Panc1 (cell line): ENCODE measurements around the gene GPC3. TPM values are rescaled to one million over a fixed set of nuclear protein-coding genes. Genes with fewer than 3 reads are reported as not detected.

Experiments
- ATAC-seq: fragments of 200-7000 bp; cut with Tn5 transposase; 2 replicates; pipeline ENCODE4 v1.9.1; 2020; ENCODE audit warnings: mild to moderate bottlenecking, moderate library complexity
- BruUV-seq: library from RNA; stranded (reverse); fragments of 400-500 nt; replicated peaks from 2 replicates; lab custom pipeline; 2021; lab: Mats Ljungman, UMichigan
- CTCF ChIA-PET: fragments of 300-600 bp; sonication (Branson Sonifier 250); formaldehyde crosslinking; loops from one replicate; lab custom pipeline; 2022; ENCODE audit warnings: antibody characterized with exemption; lab: Charles Lee
- POLR2A ChIA-PET: fragments of 300-600 bp; sonication (Branson Sonifier 250); formaldehyde crosslinking; loops from one replicate; lab custom pipeline; 2022; ENCODE audit warnings: antibody characterized with exemption; lab: Charles Lee
- DNase-seq: peaks from one replicate; pipeline ENCODE4 v3.0.0-alpha.2; 2010; ENCODE audit warnings: low read depth, low spot score
- H3K27ac ChIP-seq: 2 replicates; pipeline ENCODE4 v1.5.1; 2011; ENCODE audit warnings: mild to moderate bottlenecking, low read length, inconsistent platforms
- H3K27me3 ChIP-seq: fragments of 200-500 bp; sonication (Bioruptor generic); 2 replicates; pipeline ENCODE4 v1.6.0; 2014; ENCODE audit warnings: low read length, inconsistent platforms; ENCODE audit not compliant: control insufficient read depth, insufficient read depth
- H3K36me3 ChIP-seq: fragments of 200-500 bp; sonication (Bioruptor generic); 2 replicates; pipeline ENCODE4 v1.5.1; 2014; ENCODE audit warnings: inconsistent platforms, mild to moderate bottlenecking, low read length, moderate library complexity; ENCODE audit not compliant: control insufficient read depth, insufficient read depth
- H3K4me1 ChIP-seq: 2 replicates; pipeline ENCODE4 v1.5.1; 2011; ENCODE audit warnings: inconsistent platforms, mild to moderate bottlenecking, low read length, moderate library complexity; ENCODE audit not compliant: control insufficient read depth, insufficient read depth
- H3K4me3 ChIP-seq, 2 experiments: 2 replicates each; pipeline ENCODE4 v1.5.1; 2011 to 2012; ENCODE audit warnings: low read depth in 2 of 2, low read length in 2 of 2, mild to moderate bottlenecking in 2 of 2, inconsistent platforms in 1 of 2, moderate library complexity in 1 of 2
- H3K9me3 ChIP-seq: fragments of 200-500 bp; sonication (Bioruptor generic); 2 replicates; pipeline ENCODE4 v1.5.1; 2014; ENCODE audit warnings: low read depth, mild to moderate bottlenecking, inconsistent platforms, low read length, moderate library complexity; ENCODE audit not compliant: control insufficient read depth, insufficient read depth
- POLR2AphosphoS5 ChIP-seq: IDR thresholded peaks from 2 replicates; pipeline ENCODE4 v1.6.1; 2012; ENCODE audit warnings: mild to moderate bottlenecking, low read depth, low read length, moderate library complexity
- SIN3A ChIP-seq: IDR thresholded peaks from 2 replicates; pipeline ENCODE4 v1.6.1; 2012; ENCODE audit warnings: low read depth, mild to moderate bottlenecking, low read length, moderate library complexity, borderline replicate concordance; ENCODE audit not compliant: insufficient read depth
- TCF7L2 ChIP-seq: IDR thresholded peaks from 2 replicates; pipeline ENCODE4 v1.6.1; 2011; ENCODE audit warnings: mild to moderate bottlenecking, low read depth, low read length, inconsistent platforms
- in situ Hi-C: cut with HindIII; loops from 2 replicates; pipeline ENCODE4 v1.10.0; 2016; ENCODE audit warnings: low sequenced_read_pairs, low pct_unique_long_range_greater_than_20kb
- intact Hi-C: fragments of 100-400 bp; cut with micrococcal nuclease; formaldehyde crosslinking; loops from one replicate; pipeline ENCODE4 v1.10.0; 2022; ENCODE audit not compliant: unreplicated experiment
- total RNA-seq: library from RNA; stranded (reverse); gene quantifications from one replicate; pipeline ENCODE4 v1.2.1, GENCODE V29; 2021; ENCODE audit not compliant: unreplicated experiment
- TF ChIP-seq, protein P1 (sequence below), 2 experiments: IDR thresholded peaks; 2 replicates each; pipeline ENCODE4 v1.6.1; 2011 to 2012; ENCODE audit warnings: low read depth in 2 of 2, control low read depth in 1 of 2, low read length in 1 of 2, mild to moderate bottlenecking in 1 of 2, moderate library complexity in 1 of 2; ENCODE audit not compliant: insufficient read depth in 1 of 2
- TF ChIP-seq, protein P2 (sequence below): fragments of 450-650 bp; IDR thresholded peaks from 2 replicates; pipeline ENCODE4 v1.5.1; 2017; ENCODE audit warnings: mild to moderate bottlenecking

The GPC3 gene
- total RNA-seq, 1 experiment from 2014 or later, result 0.95 TPM

DNA sequence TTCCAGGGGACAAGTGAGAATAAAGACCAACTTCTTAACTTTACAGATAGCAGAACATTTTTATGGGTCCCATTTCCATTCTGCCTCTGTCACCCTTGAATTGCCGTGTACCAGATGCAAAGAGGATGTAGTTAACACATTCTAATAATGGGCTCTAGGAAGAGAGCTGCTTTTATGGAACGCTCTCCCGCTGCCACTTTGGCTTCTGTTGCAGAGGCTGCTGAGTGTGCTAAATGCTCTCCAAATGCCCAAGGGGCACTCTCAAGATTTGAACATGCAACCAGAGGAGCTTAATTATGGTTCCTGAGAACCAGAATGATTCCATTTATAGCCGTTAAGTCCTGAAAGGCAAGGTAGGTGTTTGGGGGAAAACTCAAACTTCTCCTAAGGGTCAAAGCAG, 28.1 kb upstream of the GPC3 start:
- no peaks in the 10 kb centered on the region for H3K4me1 ChIP-seq
- in situ Hi-C loops, result no loop called here
- intact Hi-C loops, result no loop called here
- ChIA-PET CTCF (interaction anchor here (0.6 kb wide), 1 partner anchor 238 kb away, joined by 3 read pairs; no protein-coding TSS in a partner anchor), POLR2A (no interaction called here)
- no TSS peak for BruUV-seq
- no peaks in the 10 kb centered on the region for H3K36me3 ChIP-seq
- no peak overlapping the region for H3K27ac ChIP-seq
- no peak for ATAC-seq
- no peaks in the 10 kb centered on the region for H3K27me3 ChIP-seq
- TF ChIP-seq, protein P1, sequence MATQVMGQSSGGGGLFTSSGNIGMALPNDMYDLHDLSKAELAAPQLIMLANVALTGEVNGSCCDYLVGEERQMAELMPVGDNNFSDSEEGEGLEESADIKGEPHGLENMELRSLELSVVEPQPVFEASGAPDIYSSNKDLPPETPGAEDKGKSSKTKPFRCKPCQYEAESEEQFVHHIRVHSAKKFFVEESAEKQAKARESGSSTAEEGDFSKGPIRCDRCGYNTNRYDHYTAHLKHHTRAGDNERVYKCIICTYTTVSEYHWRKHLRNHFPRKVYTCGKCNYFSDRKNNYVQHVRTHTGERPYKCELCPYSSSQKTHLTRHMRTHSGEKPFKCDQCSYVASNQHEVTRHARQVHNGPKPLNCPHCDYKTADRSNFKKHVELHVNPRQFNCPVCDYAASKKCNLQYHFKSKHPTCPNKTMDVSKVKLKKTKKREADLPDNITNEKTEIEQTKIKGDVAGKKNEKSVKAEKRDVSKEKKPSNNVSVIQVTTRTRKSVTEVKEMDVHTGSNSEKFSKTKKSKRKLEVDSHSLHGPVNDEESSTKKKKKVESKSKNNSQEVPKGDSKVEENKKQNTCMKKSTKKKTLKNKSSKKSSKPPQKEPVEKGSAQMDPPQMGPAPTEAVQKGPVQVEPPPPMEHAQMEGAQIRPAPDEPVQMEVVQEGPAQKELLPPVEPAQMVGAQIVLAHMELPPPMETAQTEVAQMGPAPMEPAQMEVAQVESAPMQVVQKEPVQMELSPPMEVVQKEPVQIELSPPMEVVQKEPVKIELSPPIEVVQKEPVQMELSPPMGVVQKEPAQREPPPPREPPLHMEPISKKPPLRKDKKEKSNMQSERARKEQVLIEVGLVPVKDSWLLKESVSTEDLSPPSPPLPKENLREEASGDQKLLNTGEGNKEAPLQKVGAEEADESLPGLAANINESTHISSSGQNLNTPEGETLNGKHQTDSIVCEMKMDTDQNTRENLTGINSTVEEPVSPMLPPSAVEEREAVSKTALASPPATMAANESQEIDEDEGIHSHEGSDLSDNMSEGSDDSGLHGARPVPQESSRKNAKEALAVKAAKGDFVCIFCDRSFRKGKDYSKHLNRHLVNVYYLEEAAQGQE (IDR thresholded peaks at IDR 0.05; ENCODE audit: insufficient read depth in 1 of 2, low read depth in 2 of 2, low read length in 1 of 2), result no peak
- TF ChIP-seq TCF7L2 (no peak), POLR2AphosphoS5 (no peak), SIN3A (no peak)
- TF ChIP-seq, protein P2, sequence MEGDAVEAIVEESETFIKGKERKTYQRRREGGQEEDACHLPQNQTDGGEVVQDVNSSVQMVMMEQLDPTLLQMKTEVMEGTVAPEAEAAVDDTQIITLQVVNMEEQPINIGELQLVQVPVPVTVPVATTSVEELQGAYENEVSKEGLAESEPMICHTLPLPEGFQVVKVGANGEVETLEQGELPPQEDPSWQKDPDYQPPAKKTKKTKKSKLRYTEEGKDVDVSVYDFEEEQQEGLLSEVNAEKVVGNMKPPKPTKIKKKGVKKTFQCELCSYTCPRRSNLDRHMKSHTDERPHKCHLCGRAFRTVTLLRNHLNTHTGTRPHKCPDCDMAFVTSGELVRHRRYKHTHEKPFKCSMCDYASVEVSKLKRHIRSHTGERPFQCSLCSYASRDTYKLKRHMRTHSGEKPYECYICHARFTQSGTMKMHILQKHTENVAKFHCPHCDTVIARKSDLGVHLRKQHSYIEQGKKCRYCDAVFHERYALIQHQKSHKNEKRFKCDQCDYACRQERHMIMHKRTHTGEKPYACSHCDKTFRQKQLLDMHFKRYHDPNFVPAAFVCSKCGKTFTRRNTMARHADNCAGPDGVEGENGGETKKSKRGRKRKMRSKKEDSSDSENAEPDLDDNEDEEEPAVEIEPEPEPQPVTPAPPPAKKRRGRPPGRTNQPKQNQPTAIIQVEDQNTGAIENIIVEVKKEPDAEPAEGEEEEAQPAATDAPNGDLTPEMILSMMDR, result no peak
- H3K9me3 ChIP-seq, result no peaks in the 10 kb centered on the region
- DNase-seq, result no peak
- H3K4me3 ChIP-seq, result no peak overlapping the region

DNA sequence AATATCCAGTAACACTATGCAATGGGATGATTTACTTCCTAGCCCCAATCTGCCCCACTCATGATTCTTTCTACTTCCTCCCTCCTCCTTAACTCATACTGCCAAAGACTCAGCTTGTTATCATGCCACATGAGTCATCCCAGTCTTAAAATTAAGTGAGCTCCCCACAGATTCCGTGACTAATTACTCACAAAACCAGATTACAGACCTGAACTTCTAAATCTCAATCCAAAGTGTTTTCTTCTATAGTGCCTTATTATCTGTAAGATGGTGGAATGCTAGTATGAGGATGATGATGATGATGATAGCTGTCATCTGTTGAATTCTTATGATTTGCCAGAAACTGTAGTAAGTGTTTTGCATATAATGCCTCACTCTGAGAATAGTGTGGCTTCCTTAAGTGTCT, 27.7 kb upstream of the GPC3 start:
- H3K36me3 ChIP-seq, result no peaks in the 10 kb centered on the region
- H3K9me3 ChIP-seq, result no peaks in the 10 kb centered on the region
- in situ Hi-C loops, result no loop called here
- ChIA-PET CTCF (interaction anchor here (0.6 kb wide), 1 partner anchor 239 kb away, joined by 3 read pairs; no protein-coding TSS in a partner anchor), POLR2A (no interaction called here)
- BruUV-seq, result no TSS peak
- TF ChIP-seq SIN3A (no peak), POLR2AphosphoS5 (no peak), TCF7L2 (no peak)
- TF ChIP-seq, protein P1 (IDR thresholded peaks at IDR 0.05; ENCODE audit: insufficient read depth in 1 of 2, low read depth in 2 of 2, low read length in 1 of 2), result no peak
- TF ChIP-seq, protein P2, result no peak
- no peaks in the 10 kb centered on the region for H3K27me3 ChIP-seq
- H3K4me3 ChIP-seq, result no peak overlapping the region
- intact Hi-C loops, result no loop called here
- DNase-seq (no peak), ATAC-seq (no peak)
- H3K27ac ChIP-seq, result no peak overlapping the region
- H3K4me1 ChIP-seq, result no peaks in the 10 kb centered on the region
